ENCODE data around the gene WDR83.
"Not testable (repeated sequence)": the region's sequence is repeated elsewhere in the genome, so short reads cannot be mapped to it uniquely, and the experiment has no call there.

DNA sequence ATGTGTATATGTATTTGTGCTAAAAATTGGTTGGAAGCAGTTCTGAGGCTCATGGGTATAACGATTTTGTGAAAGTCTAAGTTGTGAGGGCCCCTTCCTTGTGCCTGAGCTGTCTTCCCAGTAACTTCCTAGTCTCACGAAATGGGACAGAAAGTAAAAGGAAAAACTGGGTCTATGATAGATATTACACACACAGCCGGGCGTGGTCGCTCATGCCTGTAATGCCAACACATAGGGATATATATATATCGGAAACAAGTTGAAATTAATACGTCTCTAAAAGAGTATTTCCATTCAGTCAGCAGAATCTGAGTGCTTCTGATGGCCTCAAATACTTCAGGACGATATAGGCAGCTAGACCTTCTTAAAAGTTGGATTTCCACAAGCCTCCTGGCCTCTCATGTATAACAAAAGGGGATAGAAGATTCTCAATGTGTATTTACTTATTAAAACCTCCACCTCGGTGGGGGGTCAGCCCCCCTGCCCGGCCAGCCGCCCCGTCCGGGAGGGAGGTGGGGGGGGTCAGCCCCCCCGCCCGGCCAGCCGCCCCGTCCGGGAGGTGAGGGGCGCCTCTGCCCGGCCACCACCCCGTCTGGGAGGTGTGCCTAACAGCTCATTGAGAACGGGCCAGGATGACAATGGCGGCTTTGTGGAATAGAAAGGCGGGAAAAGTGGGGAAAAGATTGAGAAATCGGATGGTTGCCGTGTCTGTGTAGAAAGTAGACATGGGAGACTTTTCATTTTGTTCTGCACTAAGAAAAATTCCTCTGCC, 45.2 kb upstream of the WDR83 start:
- TF ChIP-seq, protein P1, sequence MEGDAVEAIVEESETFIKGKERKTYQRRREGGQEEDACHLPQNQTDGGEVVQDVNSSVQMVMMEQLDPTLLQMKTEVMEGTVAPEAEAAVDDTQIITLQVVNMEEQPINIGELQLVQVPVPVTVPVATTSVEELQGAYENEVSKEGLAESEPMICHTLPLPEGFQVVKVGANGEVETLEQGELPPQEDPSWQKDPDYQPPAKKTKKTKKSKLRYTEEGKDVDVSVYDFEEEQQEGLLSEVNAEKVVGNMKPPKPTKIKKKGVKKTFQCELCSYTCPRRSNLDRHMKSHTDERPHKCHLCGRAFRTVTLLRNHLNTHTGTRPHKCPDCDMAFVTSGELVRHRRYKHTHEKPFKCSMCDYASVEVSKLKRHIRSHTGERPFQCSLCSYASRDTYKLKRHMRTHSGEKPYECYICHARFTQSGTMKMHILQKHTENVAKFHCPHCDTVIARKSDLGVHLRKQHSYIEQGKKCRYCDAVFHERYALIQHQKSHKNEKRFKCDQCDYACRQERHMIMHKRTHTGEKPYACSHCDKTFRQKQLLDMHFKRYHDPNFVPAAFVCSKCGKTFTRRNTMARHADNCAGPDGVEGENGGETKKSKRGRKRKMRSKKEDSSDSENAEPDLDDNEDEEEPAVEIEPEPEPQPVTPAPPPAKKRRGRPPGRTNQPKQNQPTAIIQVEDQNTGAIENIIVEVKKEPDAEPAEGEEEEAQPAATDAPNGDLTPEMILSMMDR (IDR thresholded peaks at IDR 0.05; ENCODE audit: low read depth, low read length, poor library complexity, severe bottlenecking) = not testable (repeated sequence)
- not testable (repeated sequence) for TF ChIP-seq EZH2phosphoT487 (IDR thresholded peaks at IDR 0.05; ENCODE audit: borderline replicate concordance, low read length)

Measured in DOHH2 (cell line).